ENCODE data around the gene CBLC. TPM values are rescaled to one million over a fixed set of nuclear protein-coding genes. Genes with fewer than 3 reads are reported as not detected.

The CBLC gene
- total RNA-seq, 1 experiment from 2014 or later, result 20.5 TPM

DNA sequence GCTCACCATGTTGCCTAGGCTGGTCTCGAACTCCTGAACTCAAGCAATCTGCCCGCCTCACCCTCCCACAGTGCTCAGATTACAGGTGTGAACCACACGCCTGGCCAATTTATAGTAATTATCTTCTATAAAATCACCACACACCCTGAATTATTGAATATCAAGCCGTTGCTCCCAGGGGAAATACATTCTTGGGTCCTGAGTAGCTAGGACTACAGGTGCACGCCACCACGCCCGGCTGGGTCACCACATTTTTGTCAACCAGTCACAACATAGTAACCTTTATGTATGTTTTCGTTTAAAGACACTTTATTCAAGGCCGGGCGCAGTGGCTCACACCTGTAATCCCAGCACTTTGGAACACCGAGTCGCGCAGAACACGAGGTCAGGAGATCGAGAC, 8.3 kb downstream of the CBLC start:
- Mint-ChIP-seq H3K36me3 (peaks cover 26% of the 10 kb centered on the region), H3K9me3 (no peaks in the 10 kb centered on the region), H3K27ac (no peak overlapping the region), H3K27me3 (ENCODE audit: low read depth) (no peaks in the 10 kb centered on the region), H3K4me3 (no peak overlapping the region), H3K4me1 (peaks cover 5% of the 10 kb centered on the region; the same call in 1 of the 2 replicates)
- POLR2A ChIA-PET, result interaction anchor here (0.6 kb wide), 1 partner anchor 208 kb away, joined by 4 read pairs; no protein-coding TSS in a partner anchor
- no peak for ATAC-seq
- TF ChIP-seq NFATC4 (CRISPR knock-in tag; IDR thresholded peaks at IDR 0.05) (no peak), ZNF232 (CRISPR knock-in tag; IDR thresholded peaks at IDR 0.05) (no peak), STAT6 (CRISPR knock-in tag; conservative IDR thresholded peaks at IDR 0.05; ENCODE audit: low read depth) (no peak)
- CTCF ChIA-PET, result interaction anchor here (1.2 kb wide), 1 partner anchor 58 kb away, joined by 3 read pairs; no protein-coding TSS in a partner anchor
- no peak for DNase-seq (ENCODE audit: low spot score)

- peaks cover 5% of the 10 kb centered on the region; the same call in 1 of the 2 replicates for H3K4me1 Mint-ChIP-seq
- DNase-seq (ENCODE audit: low spot score) (no peak), ATAC-seq (no peak)
- POLR2A ChIA-PET, result no interaction called here
- CTCF ChIA-PET, result interaction anchor here (1.1 to 1.2 kb wide), 3 partner anchors 10 to 65 kb away, joined by 3 to 5 read pairs (median 4); no protein-coding TSS in a partner anchor
- no peak for TF ChIP-seq JAZF1 (CRISPR knock-in tag; IDR thresholded peaks at IDR 0.05)
- no peak for TF ChIP-seq MYBL2 (CRISPR knock-in tag; IDR thresholded peaks at IDR 0.05)
- no peak for TF ChIP-seq IRF2 (CRISPR knock-in tag; IDR thresholded peaks at IDR 0.05; ENCODE audit: borderline replicate concordance, low read depth)
- TF ChIP-seq, protein P1, sequence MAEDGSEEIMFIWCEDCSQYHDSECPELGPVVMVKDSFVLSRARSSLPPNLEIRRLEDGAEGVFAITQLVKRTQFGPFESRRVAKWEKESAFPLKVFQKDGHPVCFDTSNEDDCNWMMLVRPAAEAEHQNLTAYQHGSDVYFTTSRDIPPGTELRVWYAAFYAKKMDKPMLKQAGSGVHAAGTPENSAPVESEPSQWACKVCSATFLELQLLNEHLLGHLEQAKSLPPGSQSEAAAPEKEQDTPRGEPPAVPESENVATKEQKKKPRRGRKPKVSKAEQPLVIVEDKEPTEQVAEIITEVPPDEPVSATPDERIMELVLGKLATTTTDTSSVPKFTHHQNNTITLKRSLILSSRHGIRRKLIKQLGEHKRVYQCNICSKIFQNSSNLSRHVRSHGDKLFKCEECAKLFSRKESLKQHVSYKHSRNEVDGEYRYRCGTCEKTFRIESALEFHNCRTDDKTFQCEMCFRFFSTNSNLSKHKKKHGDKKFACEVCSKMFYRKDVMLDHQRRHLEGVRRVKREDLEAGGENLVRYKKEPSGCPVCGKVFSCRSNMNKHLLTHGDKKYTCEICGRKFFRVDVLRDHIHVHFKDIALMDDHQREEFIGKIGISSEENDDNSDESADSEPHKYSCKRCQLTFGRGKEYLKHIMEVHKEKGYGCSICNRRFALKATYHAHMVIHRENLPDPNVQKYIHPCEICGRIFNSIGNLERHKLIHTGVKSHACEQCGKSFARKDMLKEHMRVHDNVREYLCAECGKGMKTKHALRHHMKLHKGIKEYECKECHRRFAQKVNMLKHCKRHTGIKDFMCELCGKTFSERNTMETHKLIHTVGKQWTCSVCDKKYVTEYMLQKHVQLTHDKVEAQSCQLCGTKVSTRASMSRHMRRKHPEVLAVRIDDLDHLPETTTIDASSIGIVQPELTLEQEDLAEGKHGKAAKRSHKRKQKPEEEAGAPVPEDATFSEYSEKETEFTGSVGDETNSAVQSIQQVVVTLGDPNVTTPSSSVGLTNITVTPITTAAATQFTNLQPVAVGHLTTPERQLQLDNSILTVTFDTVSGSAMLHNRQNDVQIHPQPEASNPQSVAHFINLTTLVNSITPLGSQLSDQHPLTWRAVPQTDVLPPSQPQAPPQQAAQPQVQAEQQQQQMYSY (CRISPR knock-in tag; IDR thresholded peaks at IDR 0.05), result no peak
- no peak for TF ChIP-seq GTF2I (CRISPR knock-in tag; conservative IDR thresholded peaks at IDR 0.05)
- TF ChIP-seq ZNF219 (CRISPR knock-in tag; IDR thresholded peaks at IDR 0.05; ENCODE audit: borderline replicate concordance), result no peak
- TF ChIP-seq, protein P2, sequence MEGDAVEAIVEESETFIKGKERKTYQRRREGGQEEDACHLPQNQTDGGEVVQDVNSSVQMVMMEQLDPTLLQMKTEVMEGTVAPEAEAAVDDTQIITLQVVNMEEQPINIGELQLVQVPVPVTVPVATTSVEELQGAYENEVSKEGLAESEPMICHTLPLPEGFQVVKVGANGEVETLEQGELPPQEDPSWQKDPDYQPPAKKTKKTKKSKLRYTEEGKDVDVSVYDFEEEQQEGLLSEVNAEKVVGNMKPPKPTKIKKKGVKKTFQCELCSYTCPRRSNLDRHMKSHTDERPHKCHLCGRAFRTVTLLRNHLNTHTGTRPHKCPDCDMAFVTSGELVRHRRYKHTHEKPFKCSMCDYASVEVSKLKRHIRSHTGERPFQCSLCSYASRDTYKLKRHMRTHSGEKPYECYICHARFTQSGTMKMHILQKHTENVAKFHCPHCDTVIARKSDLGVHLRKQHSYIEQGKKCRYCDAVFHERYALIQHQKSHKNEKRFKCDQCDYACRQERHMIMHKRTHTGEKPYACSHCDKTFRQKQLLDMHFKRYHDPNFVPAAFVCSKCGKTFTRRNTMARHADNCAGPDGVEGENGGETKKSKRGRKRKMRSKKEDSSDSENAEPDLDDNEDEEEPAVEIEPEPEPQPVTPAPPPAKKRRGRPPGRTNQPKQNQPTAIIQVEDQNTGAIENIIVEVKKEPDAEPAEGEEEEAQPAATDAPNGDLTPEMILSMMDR (IDR thresholded peaks at IDR 0.05), result no peak
- no peak for TF ChIP-seq ZNF263 (CRISPR knock-in tag; IDR thresholded peaks at IDR 0.05; ENCODE audit: low read depth)
- TF ChIP-seq ZNF425 (CRISPR knock-in tag; conservative IDR thresholded peaks at IDR 0.05), result no peak
- TF ChIP-seq CBFB (CRISPR knock-in tag; IDR thresholded peaks at IDR 0.05; ENCODE audit: low read depth), result no peak
- TF ChIP-seq, protein P3, sequence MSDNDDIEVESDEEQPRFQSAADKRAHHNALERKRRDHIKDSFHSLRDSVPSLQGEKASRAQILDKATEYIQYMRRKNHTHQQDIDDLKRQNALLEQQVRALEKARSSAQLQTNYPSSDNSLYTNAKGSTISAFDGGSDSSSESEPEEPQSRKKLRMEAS (CRISPR knock-in tag; IDR thresholded peaks at IDR 0.05), result no peak
- no peak for TF ChIP-seq SMAD4 (CRISPR knock-in tag; IDR thresholded peaks at IDR 0.05)
- H3K27me3 Mint-ChIP-seq (ENCODE audit: low read depth), result no peaks in the 10 kb centered on the region
- peaks cover 39% of the 10 kb centered on the region for H3K36me3 Mint-ChIP-seq
- no peak overlapping the region for H3K27ac Mint-ChIP-seq
- H3K4me3 Mint-ChIP-seq, result no peak overlapping the region
- H3K9me3 Mint-ChIP-seq, result no peaks in the 10 kb centered on the region
Measured at GRCh38 chr19:44788971-44789370, 11.3 kb downstream of the CBLC start.
